ENCODE measurements around the gene ARMH1.

- TF ChIP-seq CTCF (IDR thresholded peaks at IDR 0.05) (no peak), POLR2AphosphoS5 (IDR thresholded peaks at IDR 0.05; ENCODE audit: low read depth, low read length) (no peak), SIN3A (IDR thresholded peaks at IDR 0.05; ENCODE audit: borderline replicate concordance, insufficient read depth, low read depth, low read length) (no peak), REST (IDR thresholded peaks at IDR 0.05; ENCODE audit: insufficient read depth in 1 of 2, low read depth in 2 of 2, low read length in 1 of 2) (no peak), TCF7L2 (IDR thresholded peaks at IDR 0.05; ENCODE audit: low read depth, low read length) (no peak)
These were observed 1.4 kb upstream of the ARMH1 start for GRCh38 chr1:44672961-44673674.
